ENCODE measurements around the gene EPHA3. TPM values are rescaled to one million over a fixed set of nuclear protein-coding genes. Genes with fewer than 3 reads are reported as not detected.

Gene EPHA3
- total RNA-seq, 2 experiments from 2014 or later = not detected

DNA sequence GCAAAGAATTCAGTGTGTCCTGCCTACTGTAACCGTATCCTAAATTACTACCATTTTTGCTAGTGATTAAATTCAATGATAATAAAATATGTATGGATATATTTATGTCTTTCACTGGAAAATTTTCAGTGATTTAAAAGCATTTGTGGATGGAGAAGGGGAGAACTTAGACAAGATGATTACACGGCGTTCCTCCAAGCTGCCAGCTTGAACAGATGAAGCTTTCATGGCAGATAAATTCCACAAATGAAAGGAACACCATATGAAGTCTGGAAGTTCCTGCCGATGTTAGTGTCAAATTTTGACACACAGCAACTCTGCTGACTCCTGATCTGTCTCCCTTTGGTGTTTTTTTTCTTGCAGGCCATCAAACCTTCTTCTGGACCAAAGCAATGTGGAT is 364.7 kb downstream of the EPHA3 start:
- TF ChIP-seq, protein P1, sequence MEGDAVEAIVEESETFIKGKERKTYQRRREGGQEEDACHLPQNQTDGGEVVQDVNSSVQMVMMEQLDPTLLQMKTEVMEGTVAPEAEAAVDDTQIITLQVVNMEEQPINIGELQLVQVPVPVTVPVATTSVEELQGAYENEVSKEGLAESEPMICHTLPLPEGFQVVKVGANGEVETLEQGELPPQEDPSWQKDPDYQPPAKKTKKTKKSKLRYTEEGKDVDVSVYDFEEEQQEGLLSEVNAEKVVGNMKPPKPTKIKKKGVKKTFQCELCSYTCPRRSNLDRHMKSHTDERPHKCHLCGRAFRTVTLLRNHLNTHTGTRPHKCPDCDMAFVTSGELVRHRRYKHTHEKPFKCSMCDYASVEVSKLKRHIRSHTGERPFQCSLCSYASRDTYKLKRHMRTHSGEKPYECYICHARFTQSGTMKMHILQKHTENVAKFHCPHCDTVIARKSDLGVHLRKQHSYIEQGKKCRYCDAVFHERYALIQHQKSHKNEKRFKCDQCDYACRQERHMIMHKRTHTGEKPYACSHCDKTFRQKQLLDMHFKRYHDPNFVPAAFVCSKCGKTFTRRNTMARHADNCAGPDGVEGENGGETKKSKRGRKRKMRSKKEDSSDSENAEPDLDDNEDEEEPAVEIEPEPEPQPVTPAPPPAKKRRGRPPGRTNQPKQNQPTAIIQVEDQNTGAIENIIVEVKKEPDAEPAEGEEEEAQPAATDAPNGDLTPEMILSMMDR (IDR thresholded peaks at IDR 0.05) = no peak
- POLR2A ChIA-PET = no interaction called here

DNA sequence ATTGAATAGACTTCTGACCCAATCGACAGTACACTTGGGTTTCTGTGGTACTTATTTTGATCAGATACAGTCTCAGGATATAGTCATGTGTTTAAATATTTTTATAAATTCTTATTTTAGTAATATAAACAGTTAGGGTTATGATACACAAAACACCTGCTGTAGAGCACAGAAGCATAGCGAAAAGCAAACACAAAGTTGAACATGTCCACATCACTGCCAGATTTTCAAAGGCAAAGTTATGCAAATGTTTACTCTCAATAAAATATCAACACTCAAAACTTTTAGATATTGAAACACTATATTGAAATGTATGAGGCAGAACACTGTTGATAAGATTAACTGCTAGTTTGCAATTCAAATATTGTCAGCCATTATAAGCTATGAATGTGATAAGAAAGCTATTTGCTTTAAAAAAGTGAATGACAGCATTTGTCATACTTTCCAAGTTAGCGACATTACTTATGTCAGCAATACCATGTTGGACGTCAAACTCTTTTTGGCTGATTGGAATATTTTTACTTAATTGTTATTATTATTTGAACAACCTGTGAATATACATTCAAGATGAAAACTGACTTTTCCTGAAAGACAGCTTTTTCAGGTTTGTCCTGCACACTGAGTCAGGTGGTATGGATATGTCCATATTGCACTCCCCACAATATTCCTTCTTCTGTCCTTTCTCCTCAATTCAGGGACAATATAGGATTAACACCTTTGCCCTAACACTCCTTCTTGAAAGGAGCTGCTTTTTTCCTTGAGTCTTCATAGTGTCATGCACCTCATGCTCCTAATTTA is 367.1 kb downstream of the EPHA3 start:
- no peaks in the 10 kb centered on the region for H3K27me3 ChIP-seq (ENCODE audit: control insufficient read depth in 1 of 2, insufficient read depth in 2 of 2, low read length in 2 of 2)
- TF ChIP-seq, protein P1 (IDR thresholded peaks at IDR 0.05) = no peak
- POLR2A ChIA-PET = no interaction called here
- no peaks in the 10 kb centered on the region for H3K36me3 ChIP-seq (ENCODE audit: insufficient read depth, low read length)
- peaks cover 13% of the 10 kb centered on the region for H3K9me3 Mint-ChIP-seq
- H3K4me3 Mint-ChIP-seq = no peak overlapping the region
- DNase-seq = no peak
- intact Hi-C loops (cut with DNase I, micrococcal nuclease) = no loop called here
- H3K4me1 Mint-ChIP-seq (ENCODE audit: low read depth) = no peaks in the 10 kb centered on the region
- H3K27ac ChIP-seq (ENCODE audit: low read depth in 1 of 2, low read length in 2 of 2) = no peak overlapping the region
- H3K9me3 ChIP-seq (ENCODE audit: control insufficient read depth in 1 of 2, insufficient read depth in 1 of 2, low read length in 2 of 2) = peaks cover 4 to 8% of the 10 kb centered on the region in 2 experiments
- no peaks in the 10 kb centered on the region for H3K27me3 Mint-ChIP-seq
- CTCF ChIA-PET = no interaction called here
- ATAC-seq (ENCODE audit: poor library complexity) = no peak
- H3K4me1 ChIP-seq (ENCODE audit: insufficient read depth, low read length) = no peaks in the 10 kb centered on the region
- H3K27ac Mint-ChIP-seq = no peak overlapping the region
- H3K36me3 Mint-ChIP-seq (ENCODE audit: low read depth) = no peaks in the 10 kb centered on the region
- H3K4me3 ChIP-seq (ENCODE audit: low read length) = no peak overlapping the region

More for the DNA sequence above, 364.7 kb downstream of the EPHA3 start:
- H3K4me1 ChIP-seq (ENCODE audit: insufficient read depth, low read length) = no peaks in the 10 kb centered on the region
- H3K4me3 ChIP-seq (ENCODE audit: low read length) = no peak overlapping the region
- peaks cover 4 to 5% of the 10 kb centered on the region in 2 experiments for H3K9me3 ChIP-seq (ENCODE audit: control insufficient read depth in 1 of 2, insufficient read depth in 1 of 2, low read length in 2 of 2)
- no peaks in the 10 kb centered on the region for H3K36me3 Mint-ChIP-seq (ENCODE audit: low read depth)
- H3K4me3 Mint-ChIP-seq = no peak overlapping the region
- no peak overlapping the region for H3K27ac Mint-ChIP-seq
- peaks cover 8% of the 10 kb centered on the region for H3K9me3 Mint-ChIP-seq
- no peaks in the 10 kb centered on the region for H3K27me3 ChIP-seq (ENCODE audit: control insufficient read depth in 1 of 2, insufficient read depth in 2 of 2, low read length in 2 of 2)
- no peak for DNase-seq
- H3K36me3 ChIP-seq (ENCODE audit: insufficient read depth, low read length) = no peaks in the 10 kb centered on the region
- ATAC-seq (ENCODE audit: poor library complexity) = no peak
- intact Hi-C loops (cut with DNase I, micrococcal nuclease) = no loop called here
- H3K27ac ChIP-seq (ENCODE audit: low read depth in 1 of 2, low read length in 2 of 2) = no peak overlapping the region
- no peaks in the 10 kb centered on the region for H3K4me1 Mint-ChIP-seq (ENCODE audit: low read depth)
- H3K27me3 Mint-ChIP-seq = no peaks in the 10 kb centered on the region
- CTCF ChIA-PET = no interaction called here

DNA sequence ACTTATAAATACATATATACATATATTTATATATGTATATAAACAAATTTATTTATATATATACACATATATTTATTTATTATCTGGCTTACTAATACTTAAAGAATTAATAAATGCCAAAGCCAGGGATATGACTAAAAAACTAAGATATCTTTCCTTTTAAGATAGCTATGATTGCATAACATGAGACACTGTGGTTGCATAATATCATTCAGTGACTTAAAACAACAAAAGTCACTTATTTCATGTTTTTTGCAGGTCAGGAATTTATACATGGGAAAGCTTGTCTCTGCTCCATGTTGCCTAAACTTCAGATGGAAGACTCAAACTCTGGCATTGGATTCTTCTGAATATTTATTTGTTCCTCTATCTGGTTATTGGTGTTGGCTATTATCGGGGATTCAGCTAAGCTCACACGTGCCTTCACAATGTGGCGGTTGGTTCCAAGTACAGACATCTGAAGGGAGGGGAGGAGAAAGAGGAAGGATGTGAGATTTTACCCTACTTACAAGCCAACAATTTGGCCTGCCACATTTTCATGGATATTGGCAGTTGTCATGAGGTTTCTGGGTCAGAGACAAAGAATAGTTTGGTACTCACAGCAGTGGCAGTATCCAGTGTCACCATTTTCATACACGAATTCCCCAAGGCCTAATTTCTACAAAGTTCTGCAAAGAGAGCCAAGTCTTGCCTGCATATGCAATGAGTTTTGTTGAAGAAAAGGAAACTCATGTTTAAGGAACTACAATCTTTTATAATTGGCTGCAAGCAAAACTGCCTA is 381.6 kb downstream of the EPHA3 start:
- intact Hi-C loops (cut with DNase I, micrococcal nuclease) = no loop called here
- Mint-ChIP-seq H3K27me3 (no peaks in the 10 kb centered on the region), H3K9me3 (peaks cover 13% of the 10 kb centered on the region), H3K4me1 (ENCODE audit: low read depth) (no peaks in the 10 kb centered on the region), H3K36me3 (ENCODE audit: low read depth) (no peaks in the 10 kb centered on the region), H3K27ac (no peak overlapping the region), H3K4me3 (no peak overlapping the region)
- no peak for ATAC-seq (ENCODE audit: poor library complexity)
- no peak overlapping the region for H3K27ac ChIP-seq (ENCODE audit: low read depth in 1 of 2, low read length in 2 of 2)
- H3K9me3 ChIP-seq (ENCODE audit: control insufficient read depth in 1 of 2, insufficient read depth in 1 of 2, low read length in 2 of 2) = peaks cover 0 to 4% of the 10 kb centered on the region in 2 experiments
- POLR2A ChIA-PET = no interaction called here
- H3K27me3 ChIP-seq (ENCODE audit: control insufficient read depth in 1 of 2, insufficient read depth in 2 of 2, low read length in 2 of 2) = no peaks in the 10 kb centered on the region
- CTCF ChIA-PET = no interaction called here
- TF ChIP-seq, protein P1 (IDR thresholded peaks at IDR 0.05) = no peak
- no peaks in the 10 kb centered on the region for H3K36me3 ChIP-seq (ENCODE audit: insufficient read depth, low read length)
- H3K4me1 ChIP-seq (ENCODE audit: insufficient read depth, low read length) = no peaks in the 10 kb centered on the region
- no peak for DNase-seq
- no peak overlapping the region for H3K4me3 ChIP-seq (ENCODE audit: low read length)

Measured in CD4-positive, alpha-beta T cell (primary cell).